ENCODE measurements around the gene OR4B1. TPM values are rescaled to one million over a fixed set of nuclear protein-coding genes. Genes with fewer than 3 reads are reported as not detected.
"Not testable (repeated sequence)": the region's sequence is repeated elsewhere in the genome, so short reads cannot be mapped to it uniquely, and the experiment has no call there.

Gene OR4B1, protein sequence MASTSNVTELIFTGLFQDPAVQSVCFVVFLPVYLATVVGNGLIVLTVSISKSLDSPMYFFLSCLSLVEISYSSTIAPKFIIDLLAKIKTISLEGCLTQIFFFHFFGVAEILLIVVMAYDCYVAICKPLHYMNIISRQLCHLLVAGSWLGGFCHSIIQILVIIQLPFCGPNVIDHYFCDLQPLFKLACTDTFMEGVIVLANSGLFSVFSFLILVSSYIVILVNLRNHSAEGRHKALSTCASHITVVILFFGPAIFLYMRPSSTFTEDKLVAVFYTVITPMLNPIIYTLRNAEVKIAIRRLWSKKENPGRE
- total RNA-seq (2014; rRNA removed; shearing (Covaris generic)): not detected in 2 replicates
- polyA plus RNA-seq (2014; cell fraction: nucleus; rRNA removed): not detected in 2 replicates

- DNase-seq (ENCODE audit: extremely low read depth, low read depth): no peak
Measured at GRCh38 chr11:48216510-48216909, at the start of gene OR4B1. OR4B1 (plus strand) TSS chr11:48216810; CDS start chr11:48216810, 0 bp downstream.

DNA sequence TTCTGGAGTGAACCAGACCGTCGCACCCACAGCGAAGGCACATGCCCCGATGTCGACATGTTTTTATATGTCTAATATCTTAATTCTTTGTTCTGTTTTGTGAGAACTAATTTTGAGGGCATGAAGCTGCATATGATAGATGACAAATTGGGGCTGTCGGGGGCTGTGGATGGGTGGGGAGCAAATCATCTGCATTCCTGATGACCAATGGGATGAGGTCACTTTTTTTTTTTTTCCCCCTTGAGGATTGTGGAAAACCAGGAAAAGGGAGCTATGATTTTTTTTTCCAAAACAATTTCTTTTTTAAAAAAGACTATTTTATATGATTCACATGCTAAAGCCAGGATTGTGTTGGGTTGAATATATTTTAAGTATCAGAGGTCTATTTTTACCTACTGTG lies 49.2 kb upstream of the OR4B1 start:
- no peak for DNase-seq (ENCODE audit: extremely low read depth, low read depth)

GRCh38 chr11:48168815-48169214 lies 47.8 kb upstream of the OR4B1 start:
- no peak for DNase-seq (ENCODE audit: extremely low read depth, low read depth)

DNA sequence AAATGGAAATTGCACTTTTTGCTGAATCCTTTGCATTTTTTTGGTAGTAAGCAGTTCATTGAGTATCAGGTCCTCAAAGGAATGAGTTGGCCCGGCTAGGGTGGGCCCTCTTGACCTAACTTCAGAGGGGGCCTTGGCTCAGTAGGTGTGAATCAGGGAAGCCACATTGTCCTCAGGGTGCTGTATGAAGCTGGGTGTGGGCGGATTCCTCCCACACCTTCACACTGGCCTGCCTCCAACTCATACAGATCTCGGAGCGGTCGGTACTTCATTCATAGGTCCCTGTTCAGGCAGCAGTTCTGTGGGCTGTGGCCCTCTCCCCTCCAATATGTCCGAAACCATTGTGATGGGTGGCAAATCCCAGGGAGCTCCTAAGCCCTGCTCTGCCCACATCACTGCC lies 47.4 kb upstream of the OR4B1 start:
- DNase-seq (ENCODE audit: extremely low read depth, low read depth): no peak

DNA sequence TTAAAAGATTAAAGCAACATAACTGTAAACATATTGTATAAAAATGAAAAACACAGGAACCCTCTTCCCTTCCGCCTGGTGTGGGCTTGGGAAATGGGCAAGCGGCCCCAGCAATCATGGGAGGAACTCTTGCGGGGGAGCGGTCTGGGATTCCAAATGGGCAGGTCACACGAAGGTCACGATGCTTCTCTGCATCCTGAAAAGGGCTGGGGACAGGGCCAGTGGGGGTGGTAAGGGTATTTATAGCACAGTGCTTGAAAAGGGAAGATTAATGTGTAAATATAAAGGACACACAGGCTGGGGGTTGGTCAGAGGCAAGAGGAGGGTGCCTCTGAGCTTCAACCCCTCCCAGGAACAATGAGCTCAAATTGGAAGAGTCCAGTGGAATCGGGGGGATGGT lies 46.9 kb upstream of the OR4B1 start:
- DNase-seq (ENCODE audit: extremely low read depth, low read depth): no peak

GRCh38 chr11:48170241-48171233 lies 46.1 kb upstream of the OR4B1 start:
- DNase-seq (ENCODE audit: extremely low read depth, low read depth): no peak

DNA sequence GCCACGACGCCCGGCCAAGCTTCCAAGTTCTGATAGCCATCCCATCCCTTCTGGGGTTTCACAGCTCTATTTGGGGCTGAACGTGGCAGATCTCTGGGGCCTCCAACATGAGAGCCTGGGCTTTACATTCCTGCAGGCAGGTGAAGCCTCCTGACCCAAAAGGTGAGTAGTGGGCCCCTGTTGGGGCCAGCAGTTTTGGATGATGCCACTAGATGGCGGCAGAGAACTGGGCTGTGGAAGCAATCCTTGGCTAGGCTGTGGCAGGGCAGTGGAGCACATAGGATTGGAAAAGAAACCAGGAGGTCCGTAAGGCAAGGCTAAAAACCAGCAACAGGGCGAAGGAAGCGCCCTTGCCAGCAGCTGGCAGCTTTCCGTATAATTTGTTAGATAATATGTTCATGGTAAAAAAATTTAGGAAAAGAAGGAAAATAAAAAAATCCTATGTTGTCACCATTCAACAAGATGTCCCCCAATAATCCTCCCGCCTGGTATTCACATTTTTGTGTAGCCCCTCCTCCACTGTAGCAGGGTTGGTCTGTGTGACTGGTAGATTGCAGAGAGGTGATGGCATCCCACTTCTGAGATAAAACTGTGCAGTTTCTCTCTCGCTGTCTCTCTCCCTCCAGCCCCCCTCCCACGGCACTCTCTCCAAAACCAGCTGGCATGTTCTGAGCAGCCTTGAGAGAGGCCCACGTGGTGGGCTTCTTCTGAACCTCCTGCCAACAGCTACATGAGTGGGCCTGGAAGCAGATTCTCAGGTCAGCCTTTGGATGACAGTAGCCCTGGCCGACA lies 43.6 kb upstream of the OR4B1 start:
- DNase-seq (ENCODE audit: extremely low read depth, low read depth): peak; percentile 51

- DNase-seq (ENCODE audit: extremely low read depth, low read depth): no peak
Measured at GRCh38 chr11:48177661-48178060, 38.9 kb upstream of the OR4B1 start.

DNA sequence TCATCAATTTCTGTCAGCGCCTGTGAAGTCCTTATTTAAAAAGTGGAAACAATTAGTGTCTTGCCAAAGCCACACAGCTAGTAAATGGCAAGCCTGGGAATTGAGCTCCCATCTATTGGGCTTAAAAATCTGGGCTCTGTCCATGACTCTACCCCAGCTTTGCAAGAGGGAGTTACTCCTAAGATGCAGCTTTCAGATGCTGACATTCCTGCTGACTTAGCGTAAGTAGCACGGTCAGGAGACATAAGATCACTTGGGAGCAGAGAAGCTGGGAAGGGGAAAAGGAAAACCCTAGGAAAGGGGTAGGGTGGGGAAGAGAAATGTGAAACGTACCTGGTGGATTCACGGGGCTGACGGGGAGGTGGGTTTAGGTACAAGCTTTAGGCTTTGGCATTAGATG lies 36.0 kb upstream of the OR4B1 start:
- DNase-seq (ENCODE audit: extremely low read depth, low read depth): no peak

DNA sequence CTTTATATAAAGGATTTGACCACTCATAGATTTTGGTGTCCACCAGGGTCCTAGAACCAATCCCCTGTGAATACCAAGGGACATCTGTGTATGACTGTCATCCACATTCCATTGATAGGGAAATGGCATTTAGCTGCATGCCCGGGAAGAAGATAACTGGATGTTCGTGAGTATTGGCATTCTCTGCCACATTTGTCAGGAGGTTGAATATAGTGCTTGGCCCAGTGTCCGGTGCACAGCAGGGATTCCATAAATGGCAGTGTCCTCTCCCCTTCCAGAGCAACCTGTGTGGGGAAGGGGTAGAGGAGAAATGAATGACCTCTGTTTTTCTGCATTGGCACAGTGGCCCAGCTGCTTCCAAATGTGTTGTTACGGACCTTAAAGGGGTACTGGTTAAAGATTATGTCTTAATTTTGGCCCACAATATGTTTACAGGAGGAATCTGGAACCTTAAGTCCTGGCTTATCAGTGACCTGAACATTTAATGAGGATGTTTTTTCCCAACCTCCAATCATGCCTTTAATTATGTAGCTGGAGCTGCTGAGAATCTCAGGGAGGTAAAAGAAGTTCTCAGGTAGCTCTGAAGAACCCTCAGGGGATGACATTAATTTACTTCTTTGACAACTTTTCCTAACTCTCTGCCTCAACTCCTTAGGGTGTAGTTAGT lies 33.6 kb upstream of the OR4B1 start:
- DNase-seq (ENCODE audit: extremely low read depth, low read depth): no peak

DNA sequence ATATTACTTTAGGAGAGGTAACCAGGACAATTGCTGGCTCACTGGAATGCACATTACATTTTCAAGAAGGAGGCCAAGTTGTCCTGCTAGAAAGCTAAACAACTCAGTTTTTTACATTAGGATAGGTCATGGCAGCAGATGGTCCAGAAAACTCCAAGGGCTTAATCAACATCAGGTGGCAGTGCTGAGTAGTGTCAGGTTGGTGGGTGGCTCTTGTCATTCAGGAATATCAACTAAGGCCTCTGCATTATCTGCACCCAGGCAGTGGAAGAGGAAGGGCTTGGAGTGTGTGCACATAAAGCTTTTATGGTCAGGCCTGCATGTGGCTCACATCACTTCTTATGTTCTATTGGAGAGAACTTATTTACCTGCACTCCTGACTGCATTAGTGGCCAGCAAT lies 32.2 kb upstream of the OR4B1 start:
- DNase-seq (ENCODE audit: extremely low read depth, low read depth): no peak

GRCh38 chr11:48190906-48191654 lies 25.5 kb upstream of the OR4B1 start:
- DNase-seq (ENCODE audit: extremely low read depth, low read depth): not testable (repeated sequence)

GRCh38 chr11:48193876-48194275 lies 22.7 kb upstream of the OR4B1 start:
- no peak for DNase-seq (ENCODE audit: extremely low read depth, low read depth)

GRCh38 chr11:48207881-48208280 lies 8.7 kb upstream of the OR4B1 start:
- no peak for DNase-seq (ENCODE audit: extremely low read depth, low read depth)

- no peak for DNase-seq (ENCODE audit: extremely low read depth, low read depth)
Measured at GRCh38 chr11:48210052-48210451, 6.6 kb upstream of the OR4B1 start.

DNA sequence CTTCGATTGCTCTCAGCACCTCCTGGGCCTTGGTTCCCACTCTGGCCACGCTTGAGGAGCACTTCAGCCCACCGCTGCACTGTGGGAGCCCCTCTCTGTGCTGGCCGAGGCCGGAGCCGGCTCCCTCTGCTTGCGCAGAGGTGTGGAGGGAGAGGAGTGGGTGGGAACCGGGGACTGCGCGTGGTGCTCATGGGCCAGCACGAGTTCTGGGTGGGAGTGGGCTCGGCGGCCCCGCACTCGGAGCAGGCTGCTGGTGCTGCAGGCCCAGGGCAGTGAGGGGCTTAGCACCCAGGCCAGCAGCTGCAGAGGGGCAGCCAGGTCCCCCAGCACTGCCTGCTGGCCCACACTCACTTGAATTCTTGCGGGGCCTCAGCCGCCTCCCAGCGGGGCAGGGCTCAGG lies 12.2 kb downstream of the OR4B1 start:
- DNase-seq (ENCODE audit: extremely low read depth, low read depth): no peak

- DNase-seq (ENCODE audit: extremely low read depth, low read depth): not testable (repeated sequence)
Measured at GRCh38 chr11:48230057-48230456, 13.4 kb downstream of the OR4B1 start.

- no peak for DNase-seq (ENCODE audit: extremely low read depth, low read depth)
Measured at GRCh38 chr11:48237727-48238126, 21.1 kb downstream of the OR4B1 start.

DNA sequence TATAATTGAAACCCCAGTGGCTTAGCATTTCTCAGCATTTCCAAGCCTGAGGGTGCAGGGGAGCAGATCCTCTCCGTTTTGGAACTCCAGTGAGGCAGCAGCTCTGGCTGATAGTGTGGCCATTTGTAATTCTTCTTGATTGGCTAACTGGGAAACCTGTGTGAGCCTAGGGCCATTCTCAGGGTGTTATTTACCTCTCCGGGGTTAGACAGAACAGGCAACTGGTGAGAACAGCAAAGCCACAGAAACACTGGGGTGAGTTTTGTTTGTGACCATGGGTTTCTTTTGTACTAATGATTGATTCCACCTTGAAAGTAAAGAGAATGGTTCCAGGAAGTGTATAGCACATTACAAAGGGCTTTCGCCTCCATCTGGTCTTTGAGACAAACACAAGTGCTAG lies 25.9 kb downstream of the OR4B1 start:
- DNase-seq (ENCODE audit: extremely low read depth, low read depth): no peak

- DNase-seq (ENCODE audit: extremely low read depth, low read depth): no peak
Measured at GRCh38 chr11:48244804-48245203, 28.2 kb downstream of the OR4B1 start, which contains the start of gene OR4X2. OR4X2 (plus strand) TSS chr11:48245104; CDS start chr11:48245104, 0 bp downstream.

Data from NCI-H460 (cell line).